AG09309 (cell line): ENCODE results near the gene ZNF692.
A peak's percentile ranks its signal among the peaks of the same experiment; 100 is the strongest.
"Not testable (repeated sequence)": the region's sequence is repeated elsewhere in the genome, so short reads cannot be mapped to it uniquely, and the experiment has no call there.

ENCODE experiments used
- DNase-seq: peaks from one replicate; pipeline ENCODE4 v3.0.0-alpha.2; 2010; ENCODE audit warnings: low read depth
- H3K4me3 ChIP-seq: 2 replicates; pipeline ENCODE4 v1.5.1; 2011; ENCODE audit warnings: mild to moderate bottlenecking, low read depth, low read length, moderate library complexity; ENCODE audit not compliant: control insufficient read depth
- TF ChIP-seq, protein P1 (sequence below): IDR thresholded peaks from 2 replicates; pipeline ENCODE4 v1.5.1; 2011; ENCODE audit warnings: mild to moderate bottlenecking, low read depth, low read length, inconsistent platforms; ENCODE audit not compliant: insufficient read depth, control insufficient read depth; ENCODE audit errors: missing control alignments

The ZNF692 gene

DNA sequence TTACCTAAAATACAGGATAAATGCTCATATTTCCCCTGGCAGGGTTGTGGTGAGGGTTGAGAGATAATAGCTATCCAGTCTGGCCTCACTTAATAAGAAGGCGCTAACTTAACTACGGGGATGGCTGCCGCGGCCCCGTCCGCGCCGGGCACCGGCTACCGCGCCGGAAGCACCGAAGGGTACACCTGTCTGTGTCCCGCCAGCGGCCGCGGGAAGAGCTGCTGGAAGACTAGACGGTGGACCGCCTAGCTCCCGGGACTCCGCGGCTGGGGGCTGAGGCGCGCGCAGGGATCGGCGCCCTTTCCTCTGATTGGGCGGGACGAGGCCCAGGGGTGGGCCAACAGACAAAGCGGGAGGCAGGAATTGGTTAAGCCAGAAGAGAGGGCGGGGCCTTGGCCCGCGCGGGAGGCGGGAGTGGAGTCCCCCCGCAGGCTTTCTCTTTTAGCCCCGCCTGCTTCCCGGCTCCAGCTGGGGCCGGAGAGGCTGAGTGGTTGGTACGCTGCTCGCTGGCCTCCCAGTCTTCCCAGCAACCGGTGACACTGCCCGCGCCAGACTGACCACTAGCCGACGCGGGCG is 21.0 kb downstream of the ZNF692 start, which contains the start of gene ZNF672:
Gene ZNF672, plus strand, starts transcription at position 444 of the 576 bp plus-strand sequence. CDS start 9,051 bp downstream, outside the sequence.
- DNase-seq = peak; percentile 90
- H3K4me3 ChIP-seq = peak within 1 kb of the TSS; percentile 80
- TF ChIP-seq, protein P1, sequence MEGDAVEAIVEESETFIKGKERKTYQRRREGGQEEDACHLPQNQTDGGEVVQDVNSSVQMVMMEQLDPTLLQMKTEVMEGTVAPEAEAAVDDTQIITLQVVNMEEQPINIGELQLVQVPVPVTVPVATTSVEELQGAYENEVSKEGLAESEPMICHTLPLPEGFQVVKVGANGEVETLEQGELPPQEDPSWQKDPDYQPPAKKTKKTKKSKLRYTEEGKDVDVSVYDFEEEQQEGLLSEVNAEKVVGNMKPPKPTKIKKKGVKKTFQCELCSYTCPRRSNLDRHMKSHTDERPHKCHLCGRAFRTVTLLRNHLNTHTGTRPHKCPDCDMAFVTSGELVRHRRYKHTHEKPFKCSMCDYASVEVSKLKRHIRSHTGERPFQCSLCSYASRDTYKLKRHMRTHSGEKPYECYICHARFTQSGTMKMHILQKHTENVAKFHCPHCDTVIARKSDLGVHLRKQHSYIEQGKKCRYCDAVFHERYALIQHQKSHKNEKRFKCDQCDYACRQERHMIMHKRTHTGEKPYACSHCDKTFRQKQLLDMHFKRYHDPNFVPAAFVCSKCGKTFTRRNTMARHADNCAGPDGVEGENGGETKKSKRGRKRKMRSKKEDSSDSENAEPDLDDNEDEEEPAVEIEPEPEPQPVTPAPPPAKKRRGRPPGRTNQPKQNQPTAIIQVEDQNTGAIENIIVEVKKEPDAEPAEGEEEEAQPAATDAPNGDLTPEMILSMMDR = no peak

DNA sequence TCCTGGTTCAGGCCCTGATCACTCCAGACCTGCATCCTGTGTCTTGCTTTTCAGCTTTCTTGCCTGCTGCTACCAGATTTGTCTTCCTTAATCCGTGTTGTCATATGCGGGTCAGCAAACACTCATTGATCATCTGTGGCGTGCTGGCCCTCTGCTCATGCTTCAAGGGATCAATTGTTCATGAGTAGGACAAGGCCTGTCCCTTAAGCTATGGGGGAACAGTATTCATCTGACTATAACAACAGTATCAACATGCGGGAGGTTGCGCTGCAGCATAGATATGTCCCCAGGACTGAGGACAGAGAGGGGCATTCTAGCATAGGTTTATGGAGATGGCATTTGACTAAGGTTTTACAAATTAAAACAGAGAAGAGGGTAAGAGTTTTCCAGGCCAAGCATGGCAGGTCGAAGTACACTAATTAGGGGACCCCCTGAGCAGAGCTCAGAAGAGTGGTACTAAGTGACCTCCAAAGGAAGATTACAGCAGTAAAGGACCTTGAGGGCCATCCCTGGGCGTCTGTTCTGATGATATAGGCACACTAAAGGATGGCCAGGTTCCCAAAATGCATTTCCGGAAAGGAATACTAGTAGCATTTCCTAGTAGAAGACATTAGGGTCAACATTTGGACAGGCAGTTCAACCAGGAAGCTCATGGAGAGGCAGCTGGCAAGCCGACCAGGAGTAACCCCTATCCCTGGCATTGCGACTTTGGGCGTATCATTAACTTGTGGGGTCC is 21.7 kb downstream of the ZNF692 start:
- no peak for DNase-seq
- H3K4me3 ChIP-seq = peak overlapping the region; percentile 80
- TF ChIP-seq, protein P1 = no peak

DNA sequence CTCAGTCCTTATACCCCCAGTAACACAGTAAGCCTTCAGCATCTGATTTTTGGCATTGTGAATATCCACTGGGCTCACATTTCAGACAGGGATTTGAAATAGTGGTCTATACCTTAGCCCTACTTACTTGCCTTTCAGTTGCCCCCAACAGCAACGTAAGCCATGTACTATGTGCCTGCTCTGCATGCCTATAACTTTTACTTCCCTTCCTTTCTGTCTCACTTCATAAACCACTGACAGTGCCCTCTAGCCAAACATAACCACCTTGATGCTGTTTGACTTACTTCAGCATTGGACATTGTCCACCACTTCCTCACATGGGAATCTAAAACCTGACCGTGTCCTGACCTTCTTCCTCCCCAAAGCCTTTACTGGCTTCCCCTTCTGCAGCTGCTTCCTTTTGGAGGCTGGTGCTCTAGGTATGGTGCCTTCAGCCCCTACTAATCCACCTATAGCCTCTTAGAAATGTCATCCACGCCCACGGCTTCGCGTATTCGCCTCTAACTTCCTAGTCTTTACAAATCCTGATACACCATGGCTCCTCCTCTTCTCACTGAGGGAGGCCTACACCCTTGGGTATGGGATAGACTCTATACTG is 24.4 kb downstream of the ZNF692 start:
- TF ChIP-seq, protein P1 = no peak
- DNase-seq = no peak
- no peak overlapping the region for H3K4me3 ChIP-seq

DNA sequence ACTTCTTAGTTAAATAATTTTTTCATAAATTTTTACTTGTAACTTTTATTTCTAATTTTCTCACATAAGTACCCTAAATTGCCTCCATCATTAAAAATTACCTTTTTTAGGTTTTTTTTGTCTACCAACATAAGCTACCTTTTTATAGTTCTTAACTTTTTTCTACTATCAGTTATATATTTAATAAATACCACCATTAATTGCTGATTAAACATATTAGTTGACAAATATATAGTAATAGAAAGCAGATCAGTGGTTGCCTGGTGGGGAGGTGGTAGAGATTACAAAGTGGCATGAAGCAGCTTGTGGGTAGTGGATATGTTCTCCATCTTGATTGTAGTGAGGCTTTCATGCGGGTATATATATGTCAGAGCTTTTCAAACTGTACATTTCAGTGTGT is 27.0 kb downstream of the ZNF692 start:
- H3K4me3 ChIP-seq = no peak overlapping the region
- TF ChIP-seq, protein P1 = no peak
- DNase-seq = no peak

DNA sequence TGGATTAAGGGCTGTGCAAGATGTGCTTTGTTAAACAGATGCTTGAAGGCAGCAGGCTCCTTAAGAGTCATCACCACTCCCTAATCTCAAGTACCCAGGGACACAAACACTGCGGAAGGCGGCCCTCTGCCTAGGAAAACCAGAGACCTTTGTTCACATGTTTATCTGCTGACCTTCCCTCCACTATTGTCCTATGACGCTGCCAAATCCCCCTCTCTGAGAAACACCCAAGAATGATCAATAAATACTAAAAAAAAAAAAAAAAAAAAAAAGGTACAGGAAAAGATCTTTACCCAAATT is 28.2 kb downstream of the ZNF692 start:
- H3K4me3 ChIP-seq, DNase-seq: not testable (repeated sequence)

DNA sequence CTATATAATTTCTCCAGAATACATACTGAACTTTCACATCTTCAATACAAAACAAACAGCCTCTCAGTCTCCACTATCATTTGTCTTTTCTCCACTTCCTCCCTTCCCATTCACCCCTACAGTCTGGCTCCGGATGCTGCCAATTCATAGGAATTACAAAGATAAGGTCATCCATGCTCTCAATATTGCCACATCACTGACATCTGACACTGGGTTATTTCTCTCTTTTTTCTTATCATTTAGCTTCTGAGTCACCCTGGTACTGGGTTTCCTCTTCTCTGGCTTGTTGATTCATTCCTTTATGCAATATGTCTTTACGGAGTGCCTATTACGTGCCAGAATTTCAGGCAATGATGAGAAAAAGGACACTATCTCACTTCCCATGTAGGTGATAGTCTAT is 30.0 kb downstream of the ZNF692 start:
- peak; percentile 61 for DNase-seq
- TF ChIP-seq, protein P1 = no peak
- H3K4me3 ChIP-seq = no peak overlapping the region

DNA sequence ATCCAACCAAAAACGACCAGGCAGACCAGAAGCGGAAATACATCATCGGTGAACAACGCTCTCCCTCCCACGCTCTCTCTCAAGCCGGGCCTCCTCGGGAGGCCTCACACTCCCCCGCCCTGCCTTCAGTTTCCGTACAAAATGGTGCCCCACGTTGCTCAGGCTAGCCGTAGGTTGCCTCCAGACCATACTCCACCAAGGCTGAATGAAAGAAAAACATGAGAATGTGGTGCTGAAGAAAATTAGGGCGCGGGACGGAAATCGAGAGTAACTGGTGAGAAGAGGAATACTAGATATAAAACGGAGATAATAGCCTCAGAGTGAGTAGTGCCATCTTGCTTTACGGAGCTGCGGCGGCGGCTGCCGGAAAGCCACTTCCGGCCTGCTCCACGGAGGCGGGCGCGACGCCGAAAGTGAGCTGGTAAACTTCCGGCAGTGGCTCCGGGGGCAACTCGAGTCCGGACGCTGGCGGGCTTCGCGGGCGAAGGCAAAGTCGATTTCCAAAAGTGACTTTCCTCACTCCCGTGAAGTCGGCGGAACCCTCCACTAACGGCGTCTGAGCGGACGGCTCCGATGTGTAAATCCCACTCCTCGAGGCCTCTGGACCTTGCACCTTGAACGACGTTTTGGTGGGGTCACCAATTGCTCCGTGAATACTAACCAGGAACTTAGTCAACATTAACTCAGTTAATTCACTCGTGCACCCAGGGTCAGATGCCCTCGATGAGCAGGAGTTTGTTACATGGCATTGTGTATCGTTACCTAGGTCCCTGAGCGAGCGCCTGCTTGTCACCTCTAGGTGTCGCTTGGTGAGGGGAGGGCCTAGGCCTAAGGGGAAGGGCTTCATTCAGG is 32.8 kb downstream of the ZNF692 start, which contains the start of gene SH3BP5L:
Gene SH3BP5L, minus strand, starts transcription at position 7 of the 852 bp plus-strand sequence. CDS start 980 bp downstream, outside the sequence.
- TF ChIP-seq, protein P1 = peak; percentile 65
- peak; percentile 85 for DNase-seq
- H3K4me3 ChIP-seq = peak within 1 kb of the TSS; percentile 54
